Breast epithelium (tissue), 3 donors: Measurements from ENCODE around the gene ZNF865.

Experiments
- POLR2A ChIP-seq: fragments of 450-650 bp; IDR thresholded peaks from one replicate; pipeline ENCODE4 v1.6.1; 2016; ENCODE audit warnings: antibody characterized with exemption, mild to moderate bottlenecking, moderate library complexity
- TF ChIP-seq, protein P1 (sequence below), 3 donors: fragments of 450-650 bp; IDR thresholded peaks; one replicate each; pipeline ENCODE4 v1.5.1; 2016 to 2017; ENCODE audit warnings: antibody characterized with exemption in 3 of 3, mild to moderate bottlenecking in 3 of 3, moderate library complexity in 3 of 3

DNA sequence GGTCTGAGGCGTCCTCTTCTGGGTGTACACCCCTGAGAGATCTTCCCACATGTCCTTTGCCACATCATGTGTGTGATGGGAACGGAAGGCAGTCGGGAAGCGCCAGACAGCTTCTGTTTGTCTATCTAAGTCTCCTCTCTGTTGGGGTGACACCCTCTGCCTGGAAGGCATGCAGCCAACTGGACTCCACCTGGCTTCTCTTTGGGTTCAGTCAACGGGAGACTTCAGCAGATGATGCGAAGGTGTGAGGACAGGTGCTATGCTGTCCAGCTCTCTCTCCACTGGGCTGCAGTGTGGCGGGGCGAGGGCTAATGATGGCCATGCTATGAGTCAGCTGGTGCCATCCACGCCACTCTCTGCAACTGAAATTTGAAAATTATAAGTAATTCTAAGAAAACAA lies 45.8 kb upstream of the ZNF865 start:
- TF ChIP-seq, protein P1, sequence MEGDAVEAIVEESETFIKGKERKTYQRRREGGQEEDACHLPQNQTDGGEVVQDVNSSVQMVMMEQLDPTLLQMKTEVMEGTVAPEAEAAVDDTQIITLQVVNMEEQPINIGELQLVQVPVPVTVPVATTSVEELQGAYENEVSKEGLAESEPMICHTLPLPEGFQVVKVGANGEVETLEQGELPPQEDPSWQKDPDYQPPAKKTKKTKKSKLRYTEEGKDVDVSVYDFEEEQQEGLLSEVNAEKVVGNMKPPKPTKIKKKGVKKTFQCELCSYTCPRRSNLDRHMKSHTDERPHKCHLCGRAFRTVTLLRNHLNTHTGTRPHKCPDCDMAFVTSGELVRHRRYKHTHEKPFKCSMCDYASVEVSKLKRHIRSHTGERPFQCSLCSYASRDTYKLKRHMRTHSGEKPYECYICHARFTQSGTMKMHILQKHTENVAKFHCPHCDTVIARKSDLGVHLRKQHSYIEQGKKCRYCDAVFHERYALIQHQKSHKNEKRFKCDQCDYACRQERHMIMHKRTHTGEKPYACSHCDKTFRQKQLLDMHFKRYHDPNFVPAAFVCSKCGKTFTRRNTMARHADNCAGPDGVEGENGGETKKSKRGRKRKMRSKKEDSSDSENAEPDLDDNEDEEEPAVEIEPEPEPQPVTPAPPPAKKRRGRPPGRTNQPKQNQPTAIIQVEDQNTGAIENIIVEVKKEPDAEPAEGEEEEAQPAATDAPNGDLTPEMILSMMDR (IDR thresholded peaks at IDR 0.05): no peak
- TF ChIP-seq POLR2A: no peak
